HL-60 (cell line): ENCODE data around the gene EYA4.

Experiments
- DNase-seq, 2 experiments: peaks; one replicate each; pipeline ENCODE4 v3.0.0-alpha.2; 2010 to 2020; ENCODE audit warnings: low read depth in 1 of 2, low spot score in 1 of 2
- H3K27ac ChIP-seq: fragments of 250-450 bp; sonication (Bioruptor Pico); replicated peaks from 2 replicates; pipeline ENCODE4 v1.5.1; 2020; ENCODE audit warnings: mild to moderate bottlenecking, moderate library complexity
- H3K27me3 ChIP-seq: fragments of 250-450 bp; sonication (Bioruptor Pico); 2 replicates; pipeline ENCODE4 v1.5.1; 2021; ENCODE audit warnings: mild to moderate bottlenecking, moderate library complexity; ENCODE audit not compliant: insufficient read depth, poor library complexity, severe bottlenecking
- H3K4me3 ChIP-seq: replicated peaks from 2 replicates; pipeline ENCODE4 v1.5.1; 2011; ENCODE audit warnings: mild to moderate bottlenecking, control low read depth, low read length; ENCODE audit not compliant: insufficient read depth
- GABPA ChIP-seq: IDR thresholded peaks from 2 replicates; pipeline ENCODE4 v1.6.1; 2012; ENCODE audit warnings: low read depth
- POLR2AphosphoS5 ChIP-seq: IDR thresholded peaks from 2 replicates; pipeline ENCODE4 v1.6.1; 2012; ENCODE audit warnings: low read depth
- SPI1 ChIP-seq: IDR thresholded peaks from 2 replicates; pipeline ENCODE4 v1.6.1; 2012; ENCODE audit warnings: low read depth, mild to moderate bottlenecking, borderline replicate concordance
- TF ChIP-seq, protein P1 (sequence below): IDR thresholded peaks from 2 replicates; pipeline ENCODE4 v1.6.1; 2012; ENCODE audit warnings: low read depth; ENCODE audit not compliant: insufficient replicate concordance
- TF ChIP-seq, protein P2 (sequence below): IDR thresholded peaks from one replicate; pipeline ENCODE4 v1.5.1; 2011; ENCODE audit warnings: low read length, control low read depth, inconsistent platforms; ENCODE audit not compliant: insufficient read depth

Gene EYA4

DNA sequence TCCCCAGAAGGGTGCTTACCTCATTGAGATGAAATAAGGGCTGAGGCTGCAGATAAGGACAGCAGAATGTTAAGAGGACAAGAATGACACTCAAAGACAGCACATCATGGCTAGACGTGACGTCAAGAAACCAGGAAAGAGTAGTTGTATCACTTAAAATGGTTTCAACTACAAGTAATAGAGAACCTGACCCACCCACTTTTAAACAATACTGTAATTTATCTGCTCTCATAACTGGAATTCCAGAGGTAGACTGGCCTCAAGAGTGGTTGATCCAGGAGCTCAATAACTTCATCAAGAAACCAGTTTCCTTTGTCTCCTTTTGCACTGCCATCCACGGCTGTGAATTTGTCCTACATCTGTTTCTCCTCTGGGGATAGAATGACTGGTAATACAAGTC lies 187.1 kb downstream of the EYA4 start:
- Histone ChIP-seq H3K27ac (no peak overlapping the region), H3K27me3 (no peaks in the 10 kb centered on the region), H3K4me3 (no peak overlapping the region)
- no peak for DNase-seq
- TF ChIP-seq GABPA (no peak), POLR2AphosphoS5 (no peak), SPI1 (no peak)
- TF ChIP-seq, protein P1, sequence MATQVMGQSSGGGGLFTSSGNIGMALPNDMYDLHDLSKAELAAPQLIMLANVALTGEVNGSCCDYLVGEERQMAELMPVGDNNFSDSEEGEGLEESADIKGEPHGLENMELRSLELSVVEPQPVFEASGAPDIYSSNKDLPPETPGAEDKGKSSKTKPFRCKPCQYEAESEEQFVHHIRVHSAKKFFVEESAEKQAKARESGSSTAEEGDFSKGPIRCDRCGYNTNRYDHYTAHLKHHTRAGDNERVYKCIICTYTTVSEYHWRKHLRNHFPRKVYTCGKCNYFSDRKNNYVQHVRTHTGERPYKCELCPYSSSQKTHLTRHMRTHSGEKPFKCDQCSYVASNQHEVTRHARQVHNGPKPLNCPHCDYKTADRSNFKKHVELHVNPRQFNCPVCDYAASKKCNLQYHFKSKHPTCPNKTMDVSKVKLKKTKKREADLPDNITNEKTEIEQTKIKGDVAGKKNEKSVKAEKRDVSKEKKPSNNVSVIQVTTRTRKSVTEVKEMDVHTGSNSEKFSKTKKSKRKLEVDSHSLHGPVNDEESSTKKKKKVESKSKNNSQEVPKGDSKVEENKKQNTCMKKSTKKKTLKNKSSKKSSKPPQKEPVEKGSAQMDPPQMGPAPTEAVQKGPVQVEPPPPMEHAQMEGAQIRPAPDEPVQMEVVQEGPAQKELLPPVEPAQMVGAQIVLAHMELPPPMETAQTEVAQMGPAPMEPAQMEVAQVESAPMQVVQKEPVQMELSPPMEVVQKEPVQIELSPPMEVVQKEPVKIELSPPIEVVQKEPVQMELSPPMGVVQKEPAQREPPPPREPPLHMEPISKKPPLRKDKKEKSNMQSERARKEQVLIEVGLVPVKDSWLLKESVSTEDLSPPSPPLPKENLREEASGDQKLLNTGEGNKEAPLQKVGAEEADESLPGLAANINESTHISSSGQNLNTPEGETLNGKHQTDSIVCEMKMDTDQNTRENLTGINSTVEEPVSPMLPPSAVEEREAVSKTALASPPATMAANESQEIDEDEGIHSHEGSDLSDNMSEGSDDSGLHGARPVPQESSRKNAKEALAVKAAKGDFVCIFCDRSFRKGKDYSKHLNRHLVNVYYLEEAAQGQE: no peak
- TF ChIP-seq, protein P2, sequence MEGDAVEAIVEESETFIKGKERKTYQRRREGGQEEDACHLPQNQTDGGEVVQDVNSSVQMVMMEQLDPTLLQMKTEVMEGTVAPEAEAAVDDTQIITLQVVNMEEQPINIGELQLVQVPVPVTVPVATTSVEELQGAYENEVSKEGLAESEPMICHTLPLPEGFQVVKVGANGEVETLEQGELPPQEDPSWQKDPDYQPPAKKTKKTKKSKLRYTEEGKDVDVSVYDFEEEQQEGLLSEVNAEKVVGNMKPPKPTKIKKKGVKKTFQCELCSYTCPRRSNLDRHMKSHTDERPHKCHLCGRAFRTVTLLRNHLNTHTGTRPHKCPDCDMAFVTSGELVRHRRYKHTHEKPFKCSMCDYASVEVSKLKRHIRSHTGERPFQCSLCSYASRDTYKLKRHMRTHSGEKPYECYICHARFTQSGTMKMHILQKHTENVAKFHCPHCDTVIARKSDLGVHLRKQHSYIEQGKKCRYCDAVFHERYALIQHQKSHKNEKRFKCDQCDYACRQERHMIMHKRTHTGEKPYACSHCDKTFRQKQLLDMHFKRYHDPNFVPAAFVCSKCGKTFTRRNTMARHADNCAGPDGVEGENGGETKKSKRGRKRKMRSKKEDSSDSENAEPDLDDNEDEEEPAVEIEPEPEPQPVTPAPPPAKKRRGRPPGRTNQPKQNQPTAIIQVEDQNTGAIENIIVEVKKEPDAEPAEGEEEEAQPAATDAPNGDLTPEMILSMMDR: no peak

DNA sequence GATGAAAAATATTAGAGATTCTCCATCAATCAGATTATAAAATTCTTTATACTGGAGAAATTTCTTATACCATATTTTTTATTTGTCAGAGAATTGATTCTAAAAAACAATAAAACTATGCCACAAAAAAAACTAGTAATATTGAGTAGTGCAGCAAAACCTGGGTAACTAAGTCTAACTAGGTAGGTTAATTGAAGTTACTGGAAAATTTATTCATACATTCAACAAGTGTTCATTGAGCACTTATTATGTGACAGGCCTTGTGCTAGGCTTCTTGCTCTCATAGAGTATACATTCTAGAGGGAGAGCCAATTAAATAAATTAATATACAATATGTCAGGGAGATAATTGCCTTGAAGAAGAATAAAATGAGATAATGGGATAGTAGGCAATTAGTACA lies 189.4 kb downstream of the EYA4 start:
- Histone ChIP-seq H3K27ac (no peak overlapping the region), H3K4me3 (no peak overlapping the region), H3K27me3 (no peaks in the 10 kb centered on the region)
- TF ChIP-seq GABPA (no peak), POLR2AphosphoS5 (no peak), SPI1 (no peak)
- TF ChIP-seq, protein P1: no peak
- DNase-seq: no peak

DNA sequence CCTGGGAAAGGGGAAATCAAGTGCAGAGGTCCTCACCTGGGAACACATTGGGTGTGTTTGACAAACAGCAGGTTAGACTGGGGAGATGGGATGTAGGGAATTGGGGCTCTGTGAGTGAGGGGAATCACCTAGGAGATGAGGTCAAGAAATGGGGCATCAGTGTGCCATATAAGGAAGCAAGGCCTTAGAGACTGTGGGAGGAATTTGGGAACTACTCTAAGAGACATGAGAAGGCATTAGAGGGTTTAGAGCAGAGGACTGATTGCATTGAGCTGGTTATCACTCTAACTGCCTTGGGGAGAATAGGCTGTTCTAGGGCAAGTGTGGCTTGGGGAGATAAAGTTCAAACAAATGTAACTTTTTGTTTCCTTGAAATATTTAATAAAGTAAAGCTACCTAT lies 189.9 kb downstream of the EYA4 start:
- TF ChIP-seq SPI1: no peak
- no peak for TF ChIP-seq POLR2AphosphoS5
- TF ChIP-seq GABPA: no peak
- TF ChIP-seq, protein P1: no peak
- TF ChIP-seq, protein P2: no peak
- no peak for DNase-seq
- Histone ChIP-seq H3K4me3 (no peak overlapping the region), H3K27ac (no peak overlapping the region), H3K27me3 (no peaks in the 10 kb centered on the region)
